H1 (cell line): ENCODE data around the gene DEXI. TPM values are rescaled to one million over a fixed set of nuclear protein-coding genes. Genes with fewer than 3 reads are reported as not detected.

Experiments
- CBX5 ChIP-seq: fragments of 300-800, 300-1000 bp; sonication (generic); IDR thresholded peaks from 2 replicates; pipeline ENCODE4 v1.7.1; 2016; ENCODE audit warnings: antibody characterized with exemption, low read length, low read depth
- CHD7 ChIP-seq: fragments of 300-600 bp; sonication (generic); IDR thresholded peaks from 2 replicates; pipeline ENCODE4 v1.7.1; 2012; ENCODE audit warnings: low read length, moderate library complexity, mild to moderate bottlenecking, inconsistent platforms; ENCODE audit not compliant: insufficient replicate concordance
- EP300 ChIP-seq, 2 experiments: IDR thresholded peaks; 1 replicate in 1 of 2; 2 replicates in 1 of 2; pipeline ENCODE4 v1.6.1; 2011 to 2012; ENCODE audit warnings: low read depth in 2 of 2, low read length in 2 of 2, mild to moderate bottlenecking in 2 of 2, borderline replicate concordance in 1 of 2, inconsistent platforms in 1 of 2, moderate library complexity in 1 of 2
- FOSL1 ChIP-seq: IDR thresholded peaks from 2 replicates; pipeline ENCODE4 v1.6.1; 2011; ENCODE audit warnings: mild to moderate bottlenecking, low read depth, low read length, moderate library complexity; ENCODE audit not compliant: insufficient read depth
- GABPA ChIP-seq: IDR thresholded peaks from 2 replicates; pipeline ENCODE4 v1.6.1; 2011; ENCODE audit warnings: mild to moderate bottlenecking, low read length, moderate library complexity, borderline replicate concordance; ENCODE audit not compliant: insufficient read depth
- HDAC2 ChIP-seq, 2 experiments: fragments of 300-600 bp in 1 of 2; sonication (generic) in 1 of 2; IDR thresholded peaks; 2 replicates each; pipeline ENCODE4 v1.6.1; 2011 to 2012; ENCODE audit warnings: low read depth in 2 of 2, low read length in 2 of 2, mild to moderate bottlenecking in 2 of 2, moderate library complexity in 2 of 2, borderline replicate concordance in 1 of 2, inconsistent platforms in 1 of 2
- RXRA ChIP-seq: IDR thresholded peaks from 2 replicates; pipeline ENCODE4 v1.6.1; 2011; ENCODE audit warnings: low read depth, mild to moderate bottlenecking, low read length, moderate library complexity; ENCODE audit not compliant: insufficient read depth
- polyA plus RNA-seq, 7 experiments: library from polyadenylated mRNA; depleted of rRNA in 3 of 7; stranded (reverse) in 5 of 7; unstranded in 2 of 7; fragments of >200 nt in 5 of 7; fragments of 200-250 nt in 2 of 7; gene quantifications; 1 replicate in 5 of 7; 2 replicates in 1 of 7; 4 replicates in 1 of 7; pipeline versions ENCODE4 v1.2.1 to v1.2.3, GENCODE V29; 2011 to 2013; ENCODE audit warnings: missing spikeins in 2 of 7, mixed read lengths in 2 of 7
- total RNA-seq: library from RNA; stranded (reverse); fragmentation: NEBNext Ultra II Directional; extraction: Animal tissue kit (Norgen Biotek cat#: 25700); gene quantifications from 2 replicates; pipeline ENCODE4 v1.2.1, GENCODE V29; 2021

The DEXI gene
- total and polyA plus RNA-seq, 2 of the 8 experiments (the other 6 are each of a cell fraction or from before 2014, with no cell fraction given) = 39.5 to 47.3 TPM

- no peak for TF ChIP-seq CHD7
- TF ChIP-seq EP300 (IDR thresholded peaks at IDR 0.05; ENCODE audit: borderline replicate concordance in 1 of 2, low read depth in 2 of 2, low read length in 2 of 2) = no peak
- TF ChIP-seq FOSL1 = no peak
- TF ChIP-seq GABPA = no peak
- no peak for TF ChIP-seq CBX5
- TF ChIP-seq HDAC2 (IDR thresholded peaks at IDR 0.05; ENCODE audit: borderline replicate concordance in 1 of 2, low read depth in 2 of 2, low read length in 2 of 2) = no peak
- TF ChIP-seq RXRA = no peak
These were observed 19.0 kb upstream of the DEXI start (continued) for GRCh38 chr16:10961231-10961630.
